Fibroblast of villous mesenchyme (primary cell): Measurements from ENCODE around the gene RNLS. TPM values are rescaled to one million over a fixed set of nuclear protein-coding genes. Genes with fewer than 3 reads are reported as not detected.

Experiments used
- DNase-seq: peaks from one replicate; pipeline ENCODE4 v3.0.0-alpha.2; 2010; ENCODE audit warnings: low read depth
- H3K4me3 ChIP-seq: 2 replicates; pipeline ENCODE4 v1.5.1; 2011; ENCODE audit warnings: low read depth, mild to moderate bottlenecking, low read length
- total RNA-seq: library from RNA; depleted of rRNA; stranded (reverse); fragments of >200 nt; gene quantifications from 2 replicates; pipeline ENCODE4 v1.2.3, GENCODE V29; 2012
- TF ChIP-seq, protein P1 (sequence below): IDR thresholded peaks from 2 replicates; pipeline ENCODE4 v1.5.1; 2012; ENCODE audit warnings: low read depth, mild to moderate bottlenecking, low read length; ENCODE audit not compliant: insufficient read depth

Gene RNLS
- total RNA-seq, 1 donor = 14.2 TPM

DNA sequence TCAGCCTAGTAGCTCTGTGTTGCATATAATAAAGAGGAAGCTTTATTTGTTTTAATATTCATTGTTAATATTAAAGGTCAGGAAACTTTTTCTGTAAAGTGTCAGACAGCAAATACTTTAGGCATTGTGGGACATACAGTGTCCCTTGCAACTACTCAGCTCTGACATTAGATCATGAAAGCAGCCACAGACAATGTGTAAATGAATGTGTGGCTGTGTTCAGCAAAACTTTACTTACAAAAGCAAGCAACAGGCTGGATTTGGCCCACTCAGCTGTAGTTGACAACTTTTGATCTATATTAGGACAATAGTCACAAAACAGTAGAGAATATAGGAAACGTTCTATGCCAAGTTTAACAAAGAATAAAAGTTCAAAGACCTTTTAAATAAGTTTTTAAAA, 173.3 kb downstream of the RNLS start:
- TF ChIP-seq, protein P1, sequence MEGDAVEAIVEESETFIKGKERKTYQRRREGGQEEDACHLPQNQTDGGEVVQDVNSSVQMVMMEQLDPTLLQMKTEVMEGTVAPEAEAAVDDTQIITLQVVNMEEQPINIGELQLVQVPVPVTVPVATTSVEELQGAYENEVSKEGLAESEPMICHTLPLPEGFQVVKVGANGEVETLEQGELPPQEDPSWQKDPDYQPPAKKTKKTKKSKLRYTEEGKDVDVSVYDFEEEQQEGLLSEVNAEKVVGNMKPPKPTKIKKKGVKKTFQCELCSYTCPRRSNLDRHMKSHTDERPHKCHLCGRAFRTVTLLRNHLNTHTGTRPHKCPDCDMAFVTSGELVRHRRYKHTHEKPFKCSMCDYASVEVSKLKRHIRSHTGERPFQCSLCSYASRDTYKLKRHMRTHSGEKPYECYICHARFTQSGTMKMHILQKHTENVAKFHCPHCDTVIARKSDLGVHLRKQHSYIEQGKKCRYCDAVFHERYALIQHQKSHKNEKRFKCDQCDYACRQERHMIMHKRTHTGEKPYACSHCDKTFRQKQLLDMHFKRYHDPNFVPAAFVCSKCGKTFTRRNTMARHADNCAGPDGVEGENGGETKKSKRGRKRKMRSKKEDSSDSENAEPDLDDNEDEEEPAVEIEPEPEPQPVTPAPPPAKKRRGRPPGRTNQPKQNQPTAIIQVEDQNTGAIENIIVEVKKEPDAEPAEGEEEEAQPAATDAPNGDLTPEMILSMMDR = no peak
- DNase-seq = no peak
- no peak overlapping the region for H3K4me3 ChIP-seq

DNA sequence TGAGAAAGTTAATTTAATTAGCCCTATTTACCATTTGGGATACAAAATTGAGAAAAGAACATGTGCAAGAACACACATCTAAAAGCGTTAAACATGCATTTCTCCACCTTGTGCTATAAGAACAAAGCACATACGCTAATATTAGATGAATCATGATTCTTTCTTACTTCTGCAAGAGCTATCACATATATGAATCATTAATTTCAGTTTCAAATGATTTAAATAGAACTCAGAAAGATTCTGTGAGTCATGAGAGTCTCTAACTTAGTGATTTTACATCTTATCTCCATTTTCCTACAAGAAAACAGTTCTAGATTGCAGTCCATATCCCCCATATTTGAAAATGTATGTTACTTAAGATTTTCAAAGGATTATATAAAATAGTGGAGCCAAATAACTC, 173.9 kb downstream of the RNLS start:
- TF ChIP-seq, protein P1 = no peak
- no peak overlapping the region for H3K4me3 ChIP-seq
- DNase-seq = no peak

DNA sequence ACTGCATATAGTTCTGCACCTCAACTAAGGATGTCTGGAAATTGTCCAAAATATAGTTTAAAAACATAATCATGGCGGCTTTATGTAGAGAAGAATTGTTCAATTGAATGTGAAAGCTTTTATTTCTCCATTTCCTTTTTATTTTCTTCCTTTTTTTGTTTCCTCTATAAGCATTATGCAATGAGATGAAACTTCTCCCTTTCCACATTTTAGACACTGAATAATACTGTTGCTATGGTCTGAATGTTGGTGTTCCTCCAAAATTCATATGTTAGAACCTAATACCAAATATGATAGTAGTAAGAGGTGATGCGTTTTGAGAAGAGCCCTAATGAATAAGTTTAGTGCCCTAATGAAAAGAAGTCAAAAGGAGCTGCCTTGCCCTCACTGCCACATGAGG, 175.0 kb downstream of the RNLS start:
- no peak for DNase-seq
- TF ChIP-seq, protein P1 = no peak
- no peak overlapping the region for H3K4me3 ChIP-seq

DNA sequence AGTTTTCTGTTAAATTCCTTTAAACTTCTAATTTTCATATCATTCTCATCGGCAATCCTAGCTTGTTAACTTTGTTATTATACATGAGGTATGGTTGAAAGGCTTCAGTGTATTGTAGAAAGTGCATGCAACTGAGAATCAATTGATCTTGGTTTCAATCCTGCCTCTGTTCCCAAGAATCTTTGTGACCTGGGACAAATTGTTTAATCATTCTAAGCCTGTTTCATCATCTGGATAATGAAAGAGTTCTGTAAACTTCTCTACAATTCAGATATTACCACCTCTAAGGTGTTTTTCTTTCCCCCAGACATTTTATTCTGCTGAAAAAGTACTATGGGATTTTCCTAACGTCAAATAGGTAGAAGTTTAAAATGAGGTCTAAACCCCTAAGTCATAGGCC, 179.0 kb downstream of the RNLS start:
- no peak for DNase-seq
- TF ChIP-seq, protein P1 = no peak
- no peak overlapping the region for H3K4me3 ChIP-seq

DNA sequence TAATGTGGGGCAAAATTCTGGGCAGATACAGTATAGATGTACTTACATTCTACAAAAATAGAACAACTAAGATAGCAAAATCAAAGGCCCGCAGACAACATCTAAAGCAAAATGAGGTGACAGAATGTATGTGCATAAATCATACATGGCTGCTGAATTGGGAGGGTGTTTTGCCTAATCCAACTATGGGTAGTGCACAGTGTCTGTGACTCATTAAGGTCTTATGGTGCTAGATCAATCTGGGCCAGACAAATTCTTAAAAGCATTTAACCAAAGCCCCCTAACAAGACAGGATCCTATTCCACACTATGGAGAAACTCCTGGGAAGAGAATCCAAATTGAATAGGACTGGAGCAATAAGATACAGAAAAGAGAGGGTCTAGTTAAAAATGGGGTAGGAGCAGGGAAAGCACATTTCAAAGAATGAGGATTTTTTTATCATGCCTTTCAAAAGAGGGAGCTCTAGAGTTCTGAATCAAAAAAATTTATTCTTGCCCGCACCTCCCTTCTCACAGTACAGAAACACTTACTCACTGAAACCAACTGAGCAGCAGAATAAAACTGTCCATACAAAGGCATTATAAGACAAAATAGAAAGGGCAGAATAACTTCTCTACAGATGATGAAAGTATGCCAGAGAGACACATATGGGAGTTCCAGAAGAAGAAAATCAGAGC, 181.3 kb downstream of the RNLS start:
- DNase-seq = no peak
- no peak overlapping the region for H3K4me3 ChIP-seq
- TF ChIP-seq, protein P1 = peak; percentile 46

DNA sequence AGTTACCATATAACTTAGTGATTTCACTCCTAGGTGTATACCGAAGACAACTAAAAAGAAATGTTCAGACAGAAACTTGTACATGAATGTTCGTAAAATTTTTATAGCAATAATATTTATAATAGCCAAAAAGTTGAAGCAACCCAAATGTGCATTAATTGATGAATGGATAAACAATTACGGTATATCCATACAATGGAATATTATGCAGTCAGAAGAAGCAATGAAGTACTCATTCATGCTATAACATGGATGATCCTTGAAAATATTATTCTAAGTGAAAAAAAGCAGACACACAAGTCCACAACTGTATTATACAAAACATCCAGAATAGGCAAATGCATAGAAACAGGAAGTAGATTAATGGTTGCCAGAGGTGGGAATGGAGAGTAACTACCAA, 183.9 kb downstream of the RNLS start:
- no peak overlapping the region for H3K4me3 ChIP-seq
- no peak for DNase-seq
- TF ChIP-seq, protein P1 = no peak

DNA sequence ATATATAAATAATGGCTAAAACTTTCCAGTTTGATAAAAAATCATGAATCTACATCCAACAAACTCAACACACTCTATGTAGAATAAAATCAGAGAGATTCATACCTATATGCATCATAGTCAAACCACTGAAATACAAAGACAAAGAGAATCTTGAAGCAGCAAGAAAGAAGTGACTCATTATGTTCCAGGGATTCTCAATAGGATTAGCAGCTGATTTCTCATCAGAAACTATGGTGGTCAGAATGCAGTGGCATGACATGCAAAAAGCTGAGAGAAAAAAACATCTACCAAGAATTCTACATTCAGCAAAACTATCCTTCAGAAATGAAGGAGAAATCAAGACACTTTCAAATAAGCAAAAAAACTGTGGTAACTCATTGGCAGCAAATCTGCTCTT, 187.4 kb downstream of the RNLS start:
- TF ChIP-seq, protein P1 = no peak
- no peak for DNase-seq
- H3K4me3 ChIP-seq = no peak overlapping the region
